Fibroblast of lung (primary cell): ENCODE measurements around the gene KCNJ14. TPM values are rescaled to one million over a fixed set of nuclear protein-coding genes. Genes with fewer than 3 reads are reported as not detected.

Experiments used
- DNase-seq, 2 donors: peaks; one replicate each; pipeline versions ENCODE4 v3.0.0 to v3.0.0-alpha.2; 2010; ENCODE audit warnings: low read depth in 2 of 2
- H2AFZ ChIP-seq: 2 replicates; pipeline ENCODE4 v1.5.1; 2012; ENCODE audit warnings: low read length, control low read depth, inconsistent platforms
- H3K27ac ChIP-seq: 2 replicates; pipeline ENCODE4 v1.5.1; 2011; ENCODE audit warnings: low read length, control low read depth; ENCODE audit not compliant: insufficient read depth
- H3K27me3 ChIP-seq: 2 replicates; pipeline ENCODE4 v1.5.1; 2011; ENCODE audit warnings: mild to moderate bottlenecking, low read length; ENCODE audit not compliant: control insufficient read depth, insufficient read depth
- H3K36me3 ChIP-seq: 2 replicates; pipeline ENCODE4 v1.5.1; 2011; ENCODE audit warnings: low read length; ENCODE audit not compliant: control insufficient read depth, insufficient read depth
- H3K4me1 ChIP-seq: 2 replicates; pipeline ENCODE4 v1.5.1; 2011; ENCODE audit warnings: low read length; ENCODE audit not compliant: control insufficient read depth, insufficient read depth; ENCODE audit errors: extremely low read depth
- H3K4me2 ChIP-seq: 2 replicates; pipeline ENCODE4 v1.5.1; 2011; ENCODE audit warnings: low read length, control low read depth; ENCODE audit not compliant: insufficient read depth; ENCODE audit errors: extremely low read depth
- H3K4me3 ChIP-seq, 4 experiments: fragments of 200-600 bp in 1 of 4; sonication (generic) in 1 of 4; replicated peaks in 1 of 4; 2 replicates each; pipeline ENCODE4 v1.5.1; 2011 to 2016; ENCODE audit warnings: low read length in 4 of 4, low read depth in 3 of 4, mild to moderate bottlenecking in 3 of 4, control low read depth in 2 of 4, inconsistent platforms in 1 of 4, mixed read lengths in 1 of 4; ENCODE audit not compliant: insufficient read depth in 1 of 4; ENCODE audit errors: control extremely low read depth in 1 of 4
- H3K79me2 ChIP-seq: 2 replicates; pipeline ENCODE4 v1.5.1; 2012; ENCODE audit warnings: mild to moderate bottlenecking, low read length, inconsistent platforms; ENCODE audit not compliant: control insufficient read depth, insufficient read depth
- H3K9ac ChIP-seq: 2 replicates; pipeline ENCODE4 v1.5.1; 2011; ENCODE audit warnings: mild to moderate bottlenecking, low read length, control low read depth; ENCODE audit not compliant: insufficient read depth
- H3K9me3 ChIP-seq: 2 replicates; pipeline ENCODE4 v1.5.1; 2012; ENCODE audit warnings: low read depth, low read length; ENCODE audit not compliant: control insufficient read depth, insufficient read depth
- H4K20me1 ChIP-seq: 2 replicates; pipeline ENCODE4 v1.5.1; 2011; ENCODE audit warnings: low read length; ENCODE audit not compliant: control insufficient read depth, insufficient read depth; ENCODE audit errors: extremely low read depth
- EZH2 ChIP-seq: IDR thresholded peaks from 2 replicates; pipeline ENCODE4 v1.5.1; 2012; ENCODE audit warnings: low read length, control low read depth, mild to moderate bottlenecking; ENCODE audit errors: missing control alignments
- polyA plus RNA-seq, 2 donors: library from polyadenylated mRNA; depleted of rRNA in 1 of 2; stranded (reverse) in 1 of 2; unstranded in 1 of 2; fragments of >200 nt; gene quantifications; 2 replicates each; pipeline ENCODE4 v1.2.1, GENCODE V29; 2011 to 2012; ENCODE audit warnings: missing spikeins in 1 of 2
- total RNA-seq: library from RNA; depleted of rRNA; stranded (reverse); fragments of >200 nt; gene quantifications from 2 replicates; pipeline ENCODE4 v1.2.1, GENCODE V29; 2014
- TF ChIP-seq, protein P1 (sequence below), 2 donors: IDR thresholded peaks in 1 of 2; conservative IDR thresholded peaks in 1 of 2; 1 replicate in 1 of 2; 2 replicates in 1 of 2; pipeline ENCODE4 v1.5.1; 2011 to 2012; ENCODE audit warnings: low read length in 2 of 2, control low read depth in 1 of 2, inconsistent platforms in 1 of 2, low read depth in 1 of 2, mild to moderate bottlenecking in 1 of 2

Gene KCNJ14
- total and polyA plus RNA-seq, 2 donors (not counting 1 experiment from before 2014, with no cell fraction given), result 0.15 to 0.50 TPM

GRCh38 chr19:48508729-48509411, 53.5 kb downstream of the KCNJ14 start:
- H3K9me3 ChIP-seq, result no peaks in the 10 kb centered on the region
- TF ChIP-seq, protein P1, sequence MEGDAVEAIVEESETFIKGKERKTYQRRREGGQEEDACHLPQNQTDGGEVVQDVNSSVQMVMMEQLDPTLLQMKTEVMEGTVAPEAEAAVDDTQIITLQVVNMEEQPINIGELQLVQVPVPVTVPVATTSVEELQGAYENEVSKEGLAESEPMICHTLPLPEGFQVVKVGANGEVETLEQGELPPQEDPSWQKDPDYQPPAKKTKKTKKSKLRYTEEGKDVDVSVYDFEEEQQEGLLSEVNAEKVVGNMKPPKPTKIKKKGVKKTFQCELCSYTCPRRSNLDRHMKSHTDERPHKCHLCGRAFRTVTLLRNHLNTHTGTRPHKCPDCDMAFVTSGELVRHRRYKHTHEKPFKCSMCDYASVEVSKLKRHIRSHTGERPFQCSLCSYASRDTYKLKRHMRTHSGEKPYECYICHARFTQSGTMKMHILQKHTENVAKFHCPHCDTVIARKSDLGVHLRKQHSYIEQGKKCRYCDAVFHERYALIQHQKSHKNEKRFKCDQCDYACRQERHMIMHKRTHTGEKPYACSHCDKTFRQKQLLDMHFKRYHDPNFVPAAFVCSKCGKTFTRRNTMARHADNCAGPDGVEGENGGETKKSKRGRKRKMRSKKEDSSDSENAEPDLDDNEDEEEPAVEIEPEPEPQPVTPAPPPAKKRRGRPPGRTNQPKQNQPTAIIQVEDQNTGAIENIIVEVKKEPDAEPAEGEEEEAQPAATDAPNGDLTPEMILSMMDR (conservative IDR thresholded peaks at IDR 0.05 in 1 of 2, IDR thresholded peaks at IDR 0.05 in 1 of 2; ENCODE audit: low read depth in 1 of 2, low read length in 2 of 2), result no peak
- TF ChIP-seq EZH2, result no peak
- DNase-seq, result no peak
- peaks cover 2% of the 10 kb centered on the region for H3K4me1 ChIP-seq
- H2AFZ ChIP-seq, result no peak overlapping the region
- H3K27me3 ChIP-seq, result peaks cover 19% of the 10 kb centered on the region
- H3K27ac ChIP-seq, result no peak overlapping the region
- no peaks in the 10 kb centered on the region for H4K20me1 ChIP-seq
- H3K9ac ChIP-seq, result no peak overlapping the region
- no peak overlapping the region for H3K4me2 ChIP-seq
- H3K79me2 ChIP-seq, result no peaks in the 10 kb centered on the region
- H3K36me3 ChIP-seq, result no peaks in the 10 kb centered on the region
- H3K4me3 ChIP-seq, result no peak overlapping the region

- H3K27me3 ChIP-seq, result peaks cover 19% of the 10 kb centered on the region
- peaks cover 2% of the 10 kb centered on the region for H3K4me1 ChIP-seq
- no peak overlapping the region for H3K27ac ChIP-seq
- H3K9ac ChIP-seq, result no peak overlapping the region
- H3K4me3 ChIP-seq, result no peak overlapping the region
- H3K79me2 ChIP-seq, result no peaks in the 10 kb centered on the region
- no peaks in the 10 kb centered on the region for H4K20me1 ChIP-seq
- no peak overlapping the region for H2AFZ ChIP-seq
- no peak for DNase-seq
- TF ChIP-seq EZH2, result no peak
- TF ChIP-seq, protein P1 (conservative IDR thresholded peaks at IDR 0.05 in 1 of 2, IDR thresholded peaks at IDR 0.05 in 1 of 2; ENCODE audit: low read depth in 1 of 2, low read length in 2 of 2), result no peak
- no peaks in the 10 kb centered on the region for H3K9me3 ChIP-seq
- H3K36me3 ChIP-seq, result no peaks in the 10 kb centered on the region
- H3K4me2 ChIP-seq, result no peak overlapping the region
These were observed 54.3 kb downstream of the KCNJ14 start for GRCh38 chr19:48509467-48510194.

DNA sequence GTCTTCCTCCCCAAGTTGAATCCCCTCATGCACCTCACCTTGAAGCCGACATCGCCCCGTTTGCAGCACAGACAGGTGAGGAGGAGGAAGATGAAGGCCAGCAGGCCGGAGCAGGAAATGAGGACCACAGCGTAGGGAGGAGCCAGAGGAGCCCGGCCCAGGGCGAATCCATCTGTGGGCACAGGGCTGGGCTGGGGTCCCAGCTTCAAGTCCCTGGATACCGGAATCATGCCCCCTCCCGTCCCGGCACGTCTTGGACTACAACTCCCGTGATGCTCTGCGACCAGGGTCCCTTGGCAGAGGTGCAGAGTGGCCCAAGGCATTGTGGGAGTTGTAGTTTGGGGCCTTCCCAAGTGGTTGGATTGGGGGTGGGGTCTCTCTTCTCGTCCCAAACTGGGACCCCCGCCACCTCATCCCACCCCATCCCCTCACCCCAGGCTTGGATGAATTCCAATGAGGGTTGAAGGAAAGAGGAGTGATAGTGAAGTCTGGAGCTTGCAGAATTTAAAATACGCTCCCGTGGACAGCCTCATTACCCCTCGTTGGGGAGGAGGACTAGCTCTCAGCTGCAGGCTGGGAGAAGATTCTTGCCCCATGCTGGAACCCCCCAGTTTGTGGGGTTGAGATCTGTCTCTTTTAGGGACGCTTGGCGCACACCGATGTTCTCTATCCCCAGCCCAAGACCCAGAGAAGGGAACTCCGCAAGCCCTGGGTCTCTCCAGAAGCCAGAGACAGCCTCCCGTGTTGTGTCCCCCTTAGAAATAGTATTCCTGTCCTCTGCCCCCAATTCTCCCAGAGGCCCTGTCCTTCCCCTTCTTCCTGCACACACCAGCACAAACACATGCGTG, 55.3 kb downstream of the KCNJ14 start:
- H3K9ac ChIP-seq, result no peak overlapping the region

More for the DNA sequence above, 55.3 kb downstream of the KCNJ14 start:
- peak overlapping the region in 1 of 4 experiments; percentile 11 for H3K4me3 ChIP-seq
- TF ChIP-seq, protein P1 (conservative IDR thresholded peaks at IDR 0.05 in 1 of 2, IDR thresholded peaks at IDR 0.05 in 1 of 2; ENCODE audit: low read depth in 1 of 2, low read length in 2 of 2), result no peak
- TF ChIP-seq EZH2, result peak; percentile 66
- peaks cover 2% of the 10 kb centered on the region for H3K4me1 ChIP-seq
- no peak overlapping the region for H3K27ac ChIP-seq
- no peak overlapping the region for H2AFZ ChIP-seq
- H3K4me2 ChIP-seq, result peak overlapping the region; percentile 64
- no peaks in the 10 kb centered on the region for H3K36me3 ChIP-seq
- peak; percentile 33 to 52 for DNase-seq
- no peaks in the 10 kb centered on the region for H3K9me3 ChIP-seq
- no peaks in the 10 kb centered on the region for H3K79me2 ChIP-seq
- no peaks in the 10 kb centered on the region for H4K20me1 ChIP-seq
- peaks cover 19% of the 10 kb centered on the region for H3K27me3 ChIP-seq
